T-helper 1 cell treated with Interleukin-12 subunit alpha and Interleukin-12 subunit beta and Interleukin-4 antibody, amounts not matched to agents 30 μg/mL and 1 μg/mL, for 36 hours (primary cell): ENCODE measurements around the gene CRB1.

Experiments used
- H3K27ac Mint-ChIP-seq: one replicate; pipeline ENCODE4 v1.8.0; 2021; ENCODE audit warnings: mild to moderate bottlenecking, mixed read lengths
- H3K27me3 Mint-ChIP-seq: one replicate; pipeline ENCODE4 v1.8.0; 2021; ENCODE audit warnings: low read depth, mixed read lengths
- H3K36me3 Mint-ChIP-seq: one replicate; pipeline ENCODE4 v1.8.0; 2021; ENCODE audit warnings: low read depth, mixed read lengths
- H3K4me1 Mint-ChIP-seq: one replicate; pipeline ENCODE4 v1.8.0; 2021; ENCODE audit warnings: low read depth, mixed read lengths
- H3K4me3 Mint-ChIP-seq: one replicate; pipeline ENCODE4 v1.8.0; 2021; ENCODE audit warnings: mild to moderate bottlenecking, moderate library complexity, mixed read lengths
- H3K9me3 Mint-ChIP-seq: one replicate; pipeline ENCODE4 v1.8.0; 2021; ENCODE audit warnings: mixed read lengths

CRB1 gene

DNA sequence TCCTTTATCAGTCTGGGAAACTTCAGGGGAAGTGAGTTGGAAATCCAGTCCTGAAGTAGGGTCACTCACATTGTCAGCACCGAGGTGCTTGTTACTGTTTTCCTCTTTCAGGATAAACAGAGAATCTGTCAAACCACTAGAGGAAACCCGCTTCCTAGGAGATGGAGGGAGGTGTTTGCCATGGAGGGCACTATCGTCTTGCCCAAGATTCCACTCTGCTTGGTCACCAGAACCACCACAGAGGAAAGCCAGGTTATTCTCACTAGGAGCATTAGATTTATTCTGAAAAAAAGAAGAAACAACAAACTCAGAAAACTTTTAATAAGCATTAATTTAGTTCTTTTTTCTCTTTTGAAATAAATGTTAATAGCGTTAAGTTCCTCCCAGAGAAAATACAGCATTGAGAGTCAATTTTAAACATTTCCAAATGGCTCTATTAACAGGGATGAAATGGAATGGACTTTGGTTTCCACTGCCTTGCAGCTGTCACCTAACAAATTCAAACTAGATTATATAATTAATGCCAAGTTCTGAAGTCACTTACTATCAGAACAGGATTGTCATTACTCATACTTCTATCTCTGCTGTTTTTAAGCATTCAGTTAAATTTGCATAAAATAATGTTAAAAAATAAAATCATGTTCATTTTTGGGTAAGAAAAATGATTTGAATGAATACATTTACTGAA lies 242.8 kb downstream of the CRB1 start:
- H3K27me3 Mint-ChIP-seq = no peaks in the 10 kb centered on the region
- H3K36me3 Mint-ChIP-seq = peaks cover 15% of the 10 kb centered on the region
- no peaks in the 10 kb centered on the region for H3K9me3 Mint-ChIP-seq
- no peak overlapping the region for H3K27ac Mint-ChIP-seq
- no peak overlapping the region for H3K4me3 Mint-ChIP-seq
- H3K4me1 Mint-ChIP-seq = no peaks in the 10 kb centered on the region

GRCh38 chr1:197515421-197515820 lies 247.4 kb downstream of the CRB1 start:
- no peak overlapping the region for H3K4me3 Mint-ChIP-seq
- no peaks in the 10 kb centered on the region for H3K4me1 Mint-ChIP-seq
- no peak overlapping the region for H3K27ac Mint-ChIP-seq
- peaks cover 9% of the 10 kb centered on the region for H3K36me3 Mint-ChIP-seq
- no peaks in the 10 kb centered on the region for H3K9me3 Mint-ChIP-seq
- H3K27me3 Mint-ChIP-seq = no peaks in the 10 kb centered on the region

- Mint-ChIP-seq H3K4me3 (no peak overlapping the region), H3K27me3 (no peaks in the 10 kb centered on the region), H3K36me3 (no peaks in the 10 kb centered on the region), H3K9me3 (no peaks in the 10 kb centered on the region), H3K4me1 (no peaks in the 10 kb centered on the region), H3K27ac (no peak overlapping the region)
Observed at GRCh38 chr1:197519741-197520334, 251.8 kb downstream of the CRB1 start.

DNA sequence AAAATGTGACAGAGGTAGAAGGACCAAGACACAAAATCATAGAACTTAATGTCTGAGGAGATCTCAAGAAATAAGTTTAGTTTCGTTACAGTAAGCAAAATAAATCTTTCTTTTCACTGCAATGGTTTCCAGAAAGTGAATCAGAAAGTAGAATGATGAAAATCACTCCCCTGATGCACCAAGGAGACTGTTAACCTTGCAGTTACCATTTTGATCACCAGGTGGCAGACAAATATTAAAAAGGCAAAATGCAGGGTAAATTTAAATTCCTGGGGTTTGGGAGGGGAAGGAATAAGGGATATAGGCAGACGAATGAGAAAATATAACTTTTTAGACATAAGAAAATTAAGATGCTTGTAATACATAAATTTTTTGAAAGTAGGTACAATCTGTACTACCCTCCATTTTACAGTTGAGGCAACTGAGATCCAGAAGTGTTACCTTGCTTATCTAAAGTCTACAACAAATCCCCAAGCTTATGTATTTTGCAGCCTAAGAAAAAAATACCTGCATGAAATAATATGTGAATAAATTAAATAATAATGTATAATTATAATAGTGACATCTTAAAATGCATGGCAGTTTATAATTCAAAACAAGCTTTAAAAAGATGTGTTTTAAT lies 253.2 kb downstream of the CRB1 start:
- no peak overlapping the region for H3K27ac Mint-ChIP-seq
- no peaks in the 10 kb centered on the region for H3K9me3 Mint-ChIP-seq
- no peaks in the 10 kb centered on the region for H3K27me3 Mint-ChIP-seq
- no peak overlapping the region for H3K4me3 Mint-ChIP-seq
- no peaks in the 10 kb centered on the region for H3K4me1 Mint-ChIP-seq
- no peaks in the 10 kb centered on the region for H3K36me3 Mint-ChIP-seq

- no peaks in the 10 kb centered on the region for H3K36me3 Mint-ChIP-seq
Observed at GRCh38 chr1:197526736-197527371, 258.8 kb downstream of the CRB1 start.

More at GRCh38 chr1:197526736-197527371, 258.8 kb downstream of the CRB1 start:
- no peaks in the 10 kb centered on the region for H3K9me3 Mint-ChIP-seq
- no peak overlapping the region for H3K4me3 Mint-ChIP-seq
- no peak overlapping the region for H3K27ac Mint-ChIP-seq
- H3K4me1 Mint-ChIP-seq = no peaks in the 10 kb centered on the region
- H3K27me3 Mint-ChIP-seq = no peaks in the 10 kb centered on the region
